OCI-LY3 (cell line): ENCODE results near the gene EXO5.

Experiments used
- EZH2phosphoT487 ChIP-seq: fragments of 200-600 bp; shearing (Covaris generic); IDR thresholded peaks from 2 replicates; pipeline ENCODE4 v1.6.1; 2018; ENCODE audit warnings: antibody characterized with exemption, mixed run types, low read depth
- TF ChIP-seq, protein P1 (sequence below): fragments of 200-600, 300-600 bp; sonication (generic); IDR thresholded peaks from 2 replicates; pipeline ENCODE4 v1.5.1; 2014; ENCODE audit warnings: antibody characterized with exemption, low read length, low read depth

DNA sequence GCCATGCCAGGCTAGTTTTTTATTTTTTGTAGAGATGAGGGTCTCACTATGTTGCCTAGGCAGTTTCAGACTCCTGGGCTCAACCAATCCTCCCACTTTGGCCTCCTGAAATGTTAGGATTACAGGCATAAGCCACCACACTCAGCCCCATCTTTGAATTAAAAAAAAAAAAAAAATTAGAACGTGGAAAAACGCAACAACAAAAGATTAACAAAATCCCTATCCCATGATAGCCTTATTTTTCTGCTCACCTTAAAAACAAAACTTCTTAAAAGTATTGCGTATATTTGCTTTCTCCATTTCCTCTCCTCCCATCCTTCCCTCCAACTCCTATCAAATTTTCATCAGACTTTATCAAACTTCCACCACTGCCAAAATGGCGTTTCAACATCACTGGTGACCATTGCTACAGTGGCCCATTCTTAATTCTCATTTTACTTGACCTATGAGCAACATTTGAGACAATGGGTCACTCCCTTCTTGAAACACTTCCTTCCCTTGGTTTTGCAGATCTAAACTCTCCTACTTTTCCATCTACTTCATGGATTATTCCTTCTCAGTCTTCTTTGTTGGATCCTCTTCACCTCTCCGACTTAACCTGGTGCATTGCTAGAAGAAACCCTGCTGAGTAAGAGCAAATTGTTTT lies 22.3 kb downstream of the EXO5 start:
- TF ChIP-seq, protein P1, sequence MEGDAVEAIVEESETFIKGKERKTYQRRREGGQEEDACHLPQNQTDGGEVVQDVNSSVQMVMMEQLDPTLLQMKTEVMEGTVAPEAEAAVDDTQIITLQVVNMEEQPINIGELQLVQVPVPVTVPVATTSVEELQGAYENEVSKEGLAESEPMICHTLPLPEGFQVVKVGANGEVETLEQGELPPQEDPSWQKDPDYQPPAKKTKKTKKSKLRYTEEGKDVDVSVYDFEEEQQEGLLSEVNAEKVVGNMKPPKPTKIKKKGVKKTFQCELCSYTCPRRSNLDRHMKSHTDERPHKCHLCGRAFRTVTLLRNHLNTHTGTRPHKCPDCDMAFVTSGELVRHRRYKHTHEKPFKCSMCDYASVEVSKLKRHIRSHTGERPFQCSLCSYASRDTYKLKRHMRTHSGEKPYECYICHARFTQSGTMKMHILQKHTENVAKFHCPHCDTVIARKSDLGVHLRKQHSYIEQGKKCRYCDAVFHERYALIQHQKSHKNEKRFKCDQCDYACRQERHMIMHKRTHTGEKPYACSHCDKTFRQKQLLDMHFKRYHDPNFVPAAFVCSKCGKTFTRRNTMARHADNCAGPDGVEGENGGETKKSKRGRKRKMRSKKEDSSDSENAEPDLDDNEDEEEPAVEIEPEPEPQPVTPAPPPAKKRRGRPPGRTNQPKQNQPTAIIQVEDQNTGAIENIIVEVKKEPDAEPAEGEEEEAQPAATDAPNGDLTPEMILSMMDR = no peak
- TF ChIP-seq EZH2phosphoT487 = no peak
